CD4-positive, alpha-beta T cell treated with Interleukin-4 for 1 hour (primary cell): ENCODE measurements around the gene KSR2.

Experiments
- DNase-seq, 2 donors: peaks; one replicate each; pipeline ENCODE4 v3.0.0-alpha.2; 2020 to 2022

KSR2 gene

DNA sequence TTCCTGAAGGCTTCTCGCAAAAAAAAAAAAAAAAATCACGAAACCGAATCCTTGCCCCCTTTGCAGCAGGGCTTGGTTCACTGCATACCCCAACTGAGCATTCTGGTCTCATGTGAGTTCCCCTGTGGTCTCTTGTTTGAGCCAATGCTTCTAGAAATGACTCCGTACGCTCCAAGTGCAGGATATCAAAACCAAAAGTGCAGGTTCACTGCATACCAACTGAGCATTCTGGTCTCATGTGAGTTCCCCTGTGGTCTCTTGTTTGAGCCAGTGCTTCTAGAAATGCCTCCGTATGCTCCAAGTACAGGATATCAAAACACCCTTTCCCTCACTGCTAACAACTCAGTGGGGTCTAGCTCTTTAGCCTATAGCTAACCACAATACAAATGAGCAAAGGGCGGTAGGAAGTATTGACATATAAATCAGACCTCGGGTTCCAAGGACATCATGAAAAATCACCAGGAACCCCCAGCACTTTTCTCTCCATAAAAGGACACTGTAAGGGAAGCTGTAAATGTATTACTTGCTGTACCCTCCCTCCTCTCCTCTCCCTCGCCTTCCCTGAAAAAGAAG is 401.1 kb downstream of the KSR2 start:
- DNase-seq, result no peak

DNA sequence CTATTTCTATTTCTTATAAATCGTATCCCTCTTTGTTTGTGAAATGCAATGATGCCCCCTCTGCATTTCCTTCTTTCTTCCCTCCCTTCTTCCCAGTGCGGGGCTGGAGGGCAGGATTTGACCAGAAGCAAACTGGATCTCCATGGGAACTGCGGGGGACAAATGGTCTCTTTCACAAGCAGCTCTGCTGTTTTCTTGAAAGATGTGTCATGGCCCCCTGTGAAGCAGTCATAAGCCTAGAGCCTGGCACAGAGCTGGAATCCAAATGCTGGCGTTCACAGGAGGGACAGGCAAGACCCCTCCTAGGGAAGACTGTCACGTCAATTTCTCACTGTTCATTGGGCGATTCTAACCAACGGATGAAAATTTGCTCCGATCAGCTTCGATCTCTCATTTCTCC is 403.9 kb downstream of the KSR2 start:
- no peak for DNase-seq

DNA sequence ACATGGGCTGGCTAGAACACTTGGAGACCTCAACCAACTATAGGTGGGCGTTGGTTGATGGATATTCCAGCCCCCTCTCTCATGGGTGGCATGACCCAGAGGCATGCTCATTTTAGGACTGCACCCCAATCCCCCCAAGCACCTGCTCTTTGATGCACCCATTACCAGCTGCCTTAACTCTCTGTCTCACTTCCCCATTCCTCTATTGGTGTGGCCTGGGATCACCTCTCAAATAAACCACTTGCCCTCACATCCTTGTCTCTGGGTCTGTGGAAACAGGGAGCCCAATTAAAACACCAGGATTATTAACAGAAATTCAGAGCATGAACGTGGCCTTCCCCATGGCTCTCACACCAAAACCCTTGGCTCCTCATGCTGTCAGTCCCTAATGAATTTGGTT is 405.1 kb downstream of the KSR2 start:
- DNase-seq, result no peak

DNA sequence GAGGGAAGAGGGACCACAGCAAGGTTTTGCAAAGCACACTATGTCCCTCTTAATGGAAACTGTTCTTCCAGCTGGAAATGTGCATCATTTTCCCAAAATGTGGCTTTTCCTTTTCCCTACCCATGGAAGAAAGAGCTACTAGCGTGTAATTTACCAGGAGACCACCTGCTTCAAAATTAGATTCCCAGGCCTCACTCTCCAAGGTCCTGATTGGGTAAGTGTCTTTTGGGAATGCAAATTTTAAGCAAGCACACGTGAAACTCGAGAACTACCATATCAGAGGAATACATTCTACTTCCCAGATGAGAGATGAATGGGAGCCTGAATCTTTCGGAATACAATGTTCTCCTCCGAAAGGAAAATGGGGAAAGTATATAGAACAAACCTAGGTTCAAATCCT is 405.8 kb downstream of the KSR2 start:
- no peak for DNase-seq

DNA sequence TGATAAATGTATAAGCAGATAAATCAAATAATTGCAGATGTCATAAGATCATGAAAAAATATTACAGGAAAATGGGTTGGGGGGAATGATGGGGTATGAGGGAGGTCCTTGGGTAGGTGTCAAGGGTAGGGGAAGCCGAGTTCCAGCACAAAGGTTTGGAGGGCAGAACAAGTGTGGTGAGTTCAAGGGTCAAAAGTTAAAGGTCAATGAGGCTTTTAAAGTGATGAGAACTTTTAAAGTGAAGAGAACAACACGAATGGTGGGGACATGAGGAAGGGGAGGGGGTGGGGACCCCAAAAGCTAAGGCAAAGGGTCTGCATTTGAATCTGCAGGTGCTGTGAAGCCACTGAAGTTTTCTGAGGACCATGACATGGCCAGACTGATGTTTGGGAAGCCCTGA is 406.8 kb downstream of the KSR2 start:
- DNase-seq, result no peak

DNA sequence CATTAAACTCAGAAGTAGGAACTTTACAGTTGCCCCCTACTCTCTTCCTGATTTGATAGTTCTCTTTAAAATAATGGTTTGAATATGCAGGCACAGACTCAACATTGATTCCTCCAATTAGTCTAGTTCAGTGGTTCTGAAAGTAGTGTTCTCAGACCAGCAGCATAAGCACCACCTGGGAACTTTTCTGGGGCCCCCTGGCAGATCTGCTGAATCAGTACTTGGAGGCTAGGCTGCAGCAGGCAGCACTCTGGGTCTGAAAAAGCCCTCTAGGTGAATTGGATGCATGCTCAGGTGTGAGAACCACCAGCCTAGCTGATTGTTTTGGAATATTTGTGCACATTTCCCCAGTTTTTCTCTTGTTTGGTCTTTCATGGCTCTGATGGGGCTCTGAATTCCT is 408.8 kb downstream of the KSR2 start:
- DNase-seq, result no peak

DNA sequence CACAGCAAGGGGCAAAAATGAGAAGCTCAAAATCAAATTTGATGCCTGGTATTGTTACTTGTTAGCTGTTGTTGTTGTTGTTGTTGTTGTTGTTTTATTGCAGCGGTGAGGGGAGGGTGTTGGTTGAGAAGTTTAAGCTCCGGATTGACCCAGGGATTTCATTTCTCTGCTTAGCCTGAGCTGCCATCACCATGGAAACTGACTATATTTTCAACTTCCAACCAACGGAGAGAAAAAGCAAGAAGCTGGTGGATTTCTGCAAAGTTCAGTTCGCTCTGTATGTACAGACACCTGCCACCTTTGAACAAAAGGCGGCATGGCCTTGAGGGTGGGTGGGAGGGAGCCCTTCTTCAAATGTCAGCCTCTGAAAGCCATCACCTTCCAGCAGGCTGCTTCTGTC is 412.9 kb downstream of the KSR2 start:
- DNase-seq, result no peak

DNA sequence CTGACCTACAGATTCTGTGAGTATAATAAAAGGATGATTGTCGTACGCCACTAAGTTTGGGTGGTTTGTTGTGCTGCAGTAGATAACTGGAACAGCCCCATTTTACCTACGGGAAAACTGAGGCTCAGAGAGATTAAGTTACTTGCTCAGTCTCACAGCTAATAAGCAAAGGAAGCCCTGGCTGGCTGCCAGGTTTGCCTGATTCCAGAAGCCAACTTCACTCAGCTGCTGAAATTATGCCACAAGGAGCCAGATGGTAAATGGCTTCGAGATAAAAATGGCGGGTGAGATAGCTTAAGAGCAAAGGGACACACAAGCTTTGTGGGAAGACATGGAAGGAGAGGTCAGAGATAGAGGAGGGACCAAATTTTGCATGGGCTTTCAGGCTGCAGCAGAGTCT is 415.8 kb downstream of the KSR2 start:
- no peak for DNase-seq

DNA sequence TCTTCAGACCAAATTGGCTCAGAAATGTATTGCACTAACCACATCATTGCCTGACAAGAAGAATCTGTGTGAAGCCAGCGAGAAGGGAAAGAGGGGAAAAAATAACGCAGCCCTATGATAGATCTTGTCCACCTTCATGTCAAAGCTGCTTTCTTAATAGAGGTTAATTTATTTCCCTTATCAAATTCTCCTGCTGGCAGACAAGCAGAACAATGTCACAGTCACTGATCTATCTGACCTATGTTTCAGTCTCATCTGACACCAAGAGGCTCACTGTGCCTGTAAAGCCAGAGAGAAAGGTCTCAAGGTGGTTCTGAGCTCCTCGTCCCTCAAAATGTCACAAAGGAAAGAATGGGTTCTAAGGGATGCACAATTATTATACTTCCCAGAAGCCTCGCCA is 417.1 kb downstream of the KSR2 start:
- DNase-seq, result no peak

DNA sequence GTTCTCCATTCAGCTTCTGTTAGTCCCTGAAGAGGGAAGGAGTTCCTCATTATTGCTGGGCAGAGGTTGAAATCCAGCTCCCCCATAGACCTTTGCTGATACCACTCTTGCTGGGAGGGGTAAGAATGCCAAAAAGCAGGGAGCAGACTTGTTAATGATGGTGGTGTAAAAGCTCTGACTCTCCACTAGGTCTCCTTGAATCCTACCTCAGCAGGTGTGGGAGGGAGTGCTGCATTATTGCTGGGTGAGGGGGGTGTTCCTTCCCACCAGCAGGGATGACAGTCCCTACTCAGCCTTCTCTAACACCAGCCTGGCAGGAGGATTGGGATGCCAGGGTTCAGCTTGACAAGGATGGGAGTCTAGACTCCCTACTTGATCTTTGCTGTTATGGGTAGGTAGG is 421.6 kb downstream of the KSR2 start:
- DNase-seq, result no peak

DNA sequence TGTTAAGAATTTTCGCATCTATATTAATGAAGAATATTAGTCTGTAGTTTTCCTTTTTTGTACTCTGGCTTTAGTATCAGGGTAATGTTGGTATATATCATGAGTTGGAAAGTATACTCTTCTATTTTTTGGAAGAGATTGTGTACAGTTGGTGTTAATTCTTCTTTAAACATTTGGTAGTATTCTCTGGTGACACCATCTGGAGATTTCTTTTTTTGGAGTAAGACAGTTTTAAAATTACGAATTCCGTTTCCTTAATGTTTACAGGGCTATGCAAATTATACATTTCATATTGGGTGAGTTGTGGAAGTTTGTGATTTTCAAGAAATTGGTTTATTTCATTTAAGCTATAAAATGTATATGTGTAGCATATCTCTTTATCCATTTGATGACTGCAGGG is 423.6 kb downstream of the KSR2 start:
- no peak for DNase-seq

DNA sequence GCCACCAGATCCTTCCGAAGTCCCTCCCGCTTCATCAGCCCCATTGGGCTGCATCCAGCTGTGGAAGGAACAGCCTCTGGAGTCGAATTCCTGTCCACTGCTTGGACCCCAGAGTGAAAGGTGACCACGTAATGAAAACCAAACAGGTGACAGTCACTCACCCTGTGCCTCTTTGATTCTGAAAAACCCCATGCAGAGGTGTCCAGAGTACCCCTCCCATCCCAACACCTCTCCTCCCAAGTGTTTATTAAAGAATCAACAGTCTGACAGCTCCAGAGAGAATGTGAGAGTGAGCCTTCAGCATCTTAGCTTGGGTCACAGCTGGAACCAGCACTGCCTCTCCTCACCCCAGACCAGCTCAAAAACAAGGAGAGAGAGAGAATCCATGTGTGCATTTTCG is 428.8 kb downstream of the KSR2 start:
- no peak for DNase-seq

DNA sequence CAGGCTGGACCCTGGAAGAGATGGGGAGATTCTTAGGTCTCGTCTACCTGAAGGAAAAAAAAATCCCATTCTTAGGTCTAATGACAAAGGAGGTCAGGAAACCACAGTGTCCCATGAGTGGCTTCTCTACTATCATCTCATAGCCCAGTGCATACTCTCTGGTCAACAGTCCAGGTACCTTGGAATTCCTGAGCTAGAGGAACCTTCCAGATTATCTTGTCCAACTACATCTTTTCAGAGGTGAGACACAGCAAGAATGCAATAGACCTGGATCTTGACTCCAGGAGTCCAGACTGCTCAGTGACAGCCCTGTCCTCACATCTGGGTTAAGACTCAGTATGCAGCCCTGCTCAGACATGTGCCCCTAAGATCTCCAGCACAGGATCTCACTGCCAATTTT is 429.9 kb downstream of the KSR2 start:
- no peak for DNase-seq

DNA sequence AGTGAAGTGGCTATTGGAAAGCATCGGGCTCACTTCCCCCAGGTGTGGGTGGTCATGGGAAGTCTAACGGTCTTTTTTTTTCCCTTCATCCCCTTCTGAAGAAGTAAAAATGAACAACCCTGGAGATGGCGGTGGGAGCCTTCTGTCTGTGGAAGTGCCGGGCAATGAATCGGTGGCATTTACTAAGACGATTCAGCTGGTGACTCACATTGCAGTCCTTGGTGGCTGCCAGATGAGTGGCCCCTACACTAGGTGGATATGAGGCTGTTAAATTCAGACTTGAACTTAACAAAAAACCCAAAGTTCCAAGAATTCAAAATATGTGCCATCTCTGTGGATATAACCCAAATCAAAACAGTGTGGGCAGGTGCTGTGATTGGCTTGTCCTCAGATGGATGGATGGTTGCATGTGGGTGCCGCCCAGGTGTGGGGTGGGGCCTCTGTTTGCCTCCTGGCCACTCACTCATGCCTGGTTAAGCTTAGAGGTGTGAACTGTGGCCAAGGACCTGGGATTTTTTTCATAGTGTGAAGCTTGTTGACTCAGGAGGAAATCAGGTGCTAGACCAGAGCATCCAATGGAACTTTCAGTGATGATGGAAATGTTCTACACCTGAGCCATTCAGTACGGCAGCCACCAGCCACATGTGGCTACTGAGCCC is 430.6 kb downstream of the KSR2 start:
- no peak for DNase-seq

DNA sequence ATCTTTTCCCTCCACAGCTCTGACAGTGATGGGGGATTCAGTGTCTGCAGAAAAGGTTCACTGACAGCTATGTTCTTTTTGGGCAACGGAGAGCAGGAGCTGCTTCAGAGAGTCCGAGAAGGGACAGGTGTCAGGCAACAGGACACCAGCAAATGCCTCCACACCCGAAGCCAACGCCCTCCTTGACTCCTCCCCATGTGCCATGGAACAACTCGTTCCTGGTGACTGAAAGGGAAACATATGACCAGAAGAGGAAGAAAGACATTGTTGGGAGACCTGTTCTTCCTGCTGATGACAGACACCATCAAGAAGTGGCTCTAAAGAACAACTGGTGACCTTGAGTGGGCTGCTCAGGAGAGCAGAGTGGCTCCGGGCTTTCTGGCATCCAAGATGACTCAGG is 435.1 kb downstream of the KSR2 start:
- no peak for DNase-seq

DNA sequence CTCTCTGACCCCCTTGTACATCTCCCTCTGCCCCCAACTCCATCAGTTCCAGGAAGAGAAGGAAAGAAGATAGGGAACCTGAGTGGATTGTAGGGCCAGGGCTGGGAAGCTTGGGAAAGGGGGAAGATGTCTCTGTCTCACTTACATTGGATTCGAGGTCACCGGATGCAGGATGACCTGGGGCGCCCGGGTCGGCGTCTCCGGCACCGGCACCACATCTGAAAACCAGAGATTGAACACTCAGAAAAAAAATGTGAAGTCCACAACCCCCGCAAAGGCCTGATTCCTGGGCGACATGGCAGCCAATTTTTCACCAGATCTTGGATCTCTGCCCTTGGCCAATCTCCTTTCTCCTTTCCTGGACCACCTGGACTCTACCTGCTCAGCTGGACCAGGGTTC is 438.0 kb downstream of the KSR2 start:
- no peak for DNase-seq

DNA sequence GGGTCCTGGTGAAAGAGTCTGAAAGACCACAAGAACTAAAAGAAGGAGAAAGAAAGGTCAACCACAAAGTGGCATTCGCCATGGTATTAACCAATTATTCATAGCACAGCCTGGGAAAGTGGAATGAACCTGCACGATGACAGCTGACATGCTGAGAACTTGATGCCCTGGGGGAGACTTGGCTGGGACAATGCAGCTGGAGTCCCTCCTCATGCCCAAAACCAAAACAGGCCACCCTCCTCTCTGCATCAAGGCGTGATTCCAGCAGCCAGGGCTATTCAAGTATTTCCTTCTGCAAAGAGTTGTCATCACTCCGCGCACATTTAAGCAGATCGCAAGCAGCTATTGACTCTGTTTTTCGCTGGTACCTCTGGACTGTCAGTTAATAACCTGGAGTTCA is 440.3 kb downstream of the KSR2 start:
- no peak for DNase-seq

DNA sequence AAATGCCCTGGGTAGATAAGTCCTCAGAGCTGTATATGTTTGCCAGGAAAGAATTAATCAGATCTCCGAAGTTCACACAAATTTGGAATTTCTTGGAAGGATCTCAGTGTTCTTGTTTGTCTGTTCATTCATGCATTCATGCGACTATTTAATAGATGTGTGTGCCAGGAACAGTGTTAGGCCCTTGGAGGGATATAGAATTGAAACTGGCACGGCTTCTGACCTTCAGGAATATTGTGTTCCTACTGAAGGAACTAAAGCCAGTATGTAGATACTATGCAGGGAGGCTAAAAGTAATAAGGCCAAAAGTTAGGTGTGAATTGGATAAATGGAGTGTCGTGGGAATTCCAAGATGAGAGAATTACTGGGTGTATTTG is 441.3 kb downstream of the KSR2 start:
- no peak for DNase-seq

DNA sequence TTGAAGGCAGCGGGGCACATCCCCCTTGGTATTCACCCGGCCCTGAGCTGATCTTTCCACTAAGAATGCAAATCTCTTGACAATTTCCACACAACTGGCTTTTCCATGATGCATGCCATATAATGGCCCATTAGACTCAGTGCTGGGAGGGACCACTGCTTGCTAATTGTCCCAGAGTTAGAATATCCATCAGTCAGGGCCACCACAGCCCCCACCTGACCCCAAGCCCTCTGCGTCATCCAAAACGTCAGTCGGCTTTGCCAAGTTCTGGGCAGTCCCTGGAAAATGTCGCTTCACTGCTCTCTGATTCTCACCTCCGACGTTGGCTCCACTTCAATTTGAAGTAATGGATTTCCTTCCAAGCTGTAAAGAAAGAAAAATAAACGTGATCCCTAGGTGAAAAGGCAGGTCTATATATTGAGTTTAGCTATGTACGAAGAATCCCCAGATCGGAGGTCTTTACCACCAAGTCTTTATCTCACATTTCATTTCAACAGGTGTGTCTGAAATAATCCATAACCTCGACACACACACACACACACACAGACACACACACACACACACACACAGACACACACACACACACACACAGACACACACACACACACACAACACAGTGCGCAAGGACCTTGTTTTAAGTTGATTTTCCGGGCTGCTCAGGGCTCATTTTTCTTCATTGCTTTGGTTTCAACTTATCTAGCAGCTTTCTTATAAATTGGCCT is 441.9 kb downstream of the KSR2 start:
- DNase-seq, result no peak

DNA sequence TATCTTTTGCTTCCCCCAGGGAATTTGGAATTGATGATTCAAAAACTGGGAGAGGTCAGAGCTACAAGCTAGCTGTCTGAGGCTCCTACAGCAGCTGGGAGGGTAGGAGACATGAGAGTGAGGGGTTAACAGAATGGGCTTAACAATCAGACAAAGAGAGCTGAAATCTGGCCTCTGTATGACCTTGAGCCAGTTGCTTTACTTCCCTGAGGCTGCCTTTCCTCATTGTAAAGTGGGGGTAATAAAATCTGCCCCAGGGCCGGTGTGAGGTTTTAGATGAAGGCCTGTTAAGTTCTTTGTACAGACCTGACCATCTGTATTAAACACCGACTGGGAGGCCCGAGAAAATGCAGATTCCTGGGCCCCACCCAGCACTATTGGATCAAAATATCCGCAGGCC is 443.0 kb downstream of the KSR2 start:
- DNase-seq, result no peak

DNA sequence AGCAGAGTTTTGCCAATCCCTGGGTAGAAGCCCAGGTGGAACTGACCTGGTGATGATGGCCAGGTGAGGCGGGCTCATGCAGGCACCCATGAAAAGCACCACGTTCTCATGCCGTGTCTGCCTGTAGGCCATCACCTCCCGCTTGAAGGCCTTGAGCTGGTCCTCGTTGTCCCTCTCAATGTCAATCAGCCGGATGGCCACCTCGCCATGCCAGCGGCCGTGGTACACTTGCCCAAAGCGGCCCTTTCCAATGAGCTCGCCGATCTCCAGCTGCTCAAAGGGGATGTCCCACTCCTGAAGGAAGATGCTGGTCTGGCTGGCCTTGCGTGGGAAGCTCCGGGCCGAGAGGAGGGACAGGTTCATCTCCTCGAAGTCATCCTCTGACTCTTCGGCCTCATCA is 444.0 kb downstream of the KSR2 start:
- DNase-seq, result no peak

DNA sequence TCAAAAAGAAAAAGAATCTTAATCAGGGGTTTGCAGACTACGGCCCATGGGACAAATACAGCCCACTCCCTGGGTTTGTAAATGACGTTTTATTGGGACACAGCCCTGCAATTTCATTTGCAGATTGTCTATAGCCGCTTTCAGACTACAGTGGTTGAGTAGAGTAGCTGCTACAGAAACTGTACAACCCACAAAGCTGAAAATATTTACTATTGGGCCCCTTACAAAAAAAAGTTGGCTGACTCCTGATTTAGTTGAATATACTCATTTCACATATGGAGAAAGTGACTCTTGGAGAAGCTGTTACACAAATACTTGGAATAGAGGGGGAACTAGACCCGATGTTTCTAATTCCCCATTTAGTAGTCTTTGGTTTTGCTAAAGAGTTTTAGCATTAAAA is 444.8 kb downstream of the KSR2 start:
- no peak for DNase-seq

DNA sequence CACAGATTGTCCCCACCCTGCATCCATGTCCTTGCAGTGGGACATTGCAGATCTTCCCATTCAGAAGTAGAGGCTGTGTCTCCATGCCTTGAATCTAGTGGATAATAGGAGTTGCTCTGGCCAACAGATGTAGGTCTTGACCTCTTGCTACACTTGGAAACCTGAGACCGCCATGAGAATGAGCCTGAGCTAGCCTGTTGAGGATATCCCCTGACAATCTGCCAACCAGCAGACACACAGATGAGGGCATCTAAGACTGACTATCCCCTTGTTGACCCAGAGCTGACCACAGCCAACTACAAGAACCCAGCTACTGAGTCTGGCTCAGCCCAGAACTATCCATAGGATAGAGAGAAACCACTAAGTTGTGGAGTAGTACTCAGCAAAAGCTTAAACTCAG is 446.2 kb downstream of the KSR2 start:
- DNase-seq, result no peak

DNA sequence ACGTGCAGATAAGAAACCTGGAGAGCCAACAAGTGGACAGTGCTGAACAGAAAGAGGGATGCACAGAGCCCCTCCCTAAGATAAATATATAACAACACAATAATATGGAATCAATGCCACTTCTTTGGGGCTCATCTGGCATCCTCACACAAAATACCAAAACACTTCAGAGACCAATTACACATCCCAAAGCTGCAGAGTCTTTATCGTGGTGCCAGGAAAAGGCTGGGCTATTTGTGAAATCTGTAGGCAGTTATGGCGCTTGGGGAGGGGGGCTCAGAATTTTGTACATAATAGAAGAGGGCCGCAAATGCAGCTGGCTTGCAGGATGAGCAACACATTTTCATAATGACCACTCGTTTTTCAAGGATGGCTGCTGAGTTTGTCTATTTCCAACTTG is 446.9 kb downstream of the KSR2 start:
- no peak for DNase-seq

DNA sequence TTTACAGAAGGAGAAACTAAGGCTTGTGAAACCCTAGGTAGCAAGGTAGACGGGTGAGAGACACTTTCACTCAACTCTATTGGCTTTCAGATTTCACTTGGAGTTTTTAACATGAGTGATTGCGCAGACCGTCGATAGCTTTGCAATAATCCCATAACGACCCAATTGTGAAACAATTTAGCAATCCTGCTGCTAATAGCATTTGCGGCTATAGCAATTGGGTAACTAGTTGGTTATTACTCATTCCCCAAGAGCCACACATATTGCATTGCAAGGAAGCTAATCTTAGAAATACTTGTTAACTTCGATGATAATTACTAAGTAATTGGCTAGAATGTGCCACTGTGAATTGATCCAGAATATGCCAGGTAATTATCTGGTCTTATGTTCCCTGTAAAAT is 447.4 kb downstream of the KSR2 start:
- DNase-seq, result no peak
